Activated T-cell treated with anti-CD3 and anti-CD28 coated beads, Interleukin-2, amount 50 U/mL, for 72 hours (primary cell): ENCODE data around the gene HYOU1. TPM values are rescaled to one million over a fixed set of nuclear protein-coding genes. Genes with fewer than 3 reads are reported as not detected.

ENCODE experiments used
- ATAC-seq, 2 donors: fragments of 150-1000 bp; cut with Tn5 transposase; replicated peaks in 1 of 2; 2 replicates each; pipeline ENCODE4 v1.10.0; 2021; ENCODE audit warnings: moderate library complexity in 2 of 2, mild to moderate bottlenecking in 1 of 2
- DNase-seq, 2 donors: peaks; one replicate each; pipeline ENCODE4 v3.0.0; 2021 to 2022; ENCODE audit warnings: mixed read lengths in 1 of 2
- H3K27ac Mint-ChIP-seq: one replicate; pipeline ENCODE4 v1.8.0; 2022; ENCODE audit warnings: mild to moderate bottlenecking, moderate library complexity, mixed read lengths
- H3K27me3 Mint-ChIP-seq: one replicate; pipeline ENCODE4 v1.8.0; 2022; ENCODE audit warnings: low read depth, mixed read lengths
- H3K36me3 Mint-ChIP-seq, 2 donors: one replicate each; pipeline ENCODE4 v1.8.0; 2022; ENCODE audit warnings: mixed read lengths in 2 of 2, mild to moderate bottlenecking in 1 of 2; ENCODE audit not compliant: insufficient read depth in 2 of 2
- H3K4me1 Mint-ChIP-seq: one replicate; pipeline ENCODE4 v1.8.0; 2022; ENCODE audit warnings: low read depth, mixed read lengths
- H3K4me3 Mint-ChIP-seq, 2 donors: one replicate each; pipeline ENCODE4 v1.8.0; 2022; ENCODE audit warnings: mild to moderate bottlenecking in 2 of 2, mixed read lengths in 2 of 2, moderate library complexity in 2 of 2
- H3K9me3 Mint-ChIP-seq, 2 donors: one replicate each; pipeline ENCODE4 v1.8.0; 2022; ENCODE audit warnings: mixed read lengths in 2 of 2
- total RNA-seq, 2 donors: library from RNA; stranded (reverse); gene quantifications; one replicate each; pipeline ENCODE4 v1.2.3, GENCODE V29; 2022

Gene HYOU1
- total RNA-seq, 2 donors from 2014 or later, result 199 to 232 TPM

DNA sequence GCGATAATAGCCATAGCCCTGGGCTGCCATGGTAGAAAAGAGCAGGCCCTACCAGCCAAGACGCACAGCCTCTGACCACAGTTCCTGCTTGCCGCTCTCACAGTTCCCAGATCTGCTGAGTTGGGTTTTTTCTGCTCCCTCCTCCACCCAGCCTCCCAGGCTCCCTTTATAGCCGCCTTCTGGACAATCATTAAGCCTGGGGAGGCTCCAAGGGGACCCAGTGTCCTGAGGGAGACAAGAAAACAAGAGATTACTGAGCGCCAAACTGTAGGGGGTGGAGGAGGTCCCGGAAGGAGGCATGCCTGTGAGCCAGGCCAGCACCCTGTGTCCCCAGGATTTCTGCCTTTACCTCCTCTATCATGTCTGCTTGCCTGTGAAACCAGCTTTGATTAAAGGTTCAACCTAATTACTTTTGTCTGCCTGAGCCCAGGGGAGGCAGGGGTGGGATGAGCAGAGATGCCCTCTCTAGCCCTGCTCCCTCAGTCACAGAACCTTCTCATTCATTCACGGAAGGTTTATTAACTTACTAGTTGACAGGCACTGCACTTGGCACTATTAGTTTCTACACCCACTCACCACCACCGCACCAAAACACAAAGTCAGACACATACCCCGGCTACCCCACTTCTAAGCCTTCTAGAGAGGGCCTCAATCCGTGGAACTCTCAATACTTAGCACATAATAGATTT lies 27.5 kb downstream of the HYOU1 start:
- Mint-ChIP-seq H3K9me3 (no peaks in the 10 kb centered on the region), H3K27ac (peak overlapping the region; percentile 9), H3K27me3 (no peaks in the 10 kb centered on the region), H3K4me1 (peaks cover 33% of the 10 kb centered on the region), H3K4me3 (peak overlapping the region; percentile 83 to 85), H3K36me3 (peaks cover 3 to 8% of the 10 kb centered on the region in 2 donors)
- ATAC-seq, result peak; percentile 7 to 12
- peak; percentile 29 to 35 for DNase-seq

GRCh38 chr11:119029069-119029339 lies 28.0 kb downstream of the HYOU1 start:
- peak overlapping the region; percentile 9 for H3K27ac Mint-ChIP-seq
- no peak for ATAC-seq
- H3K36me3 Mint-ChIP-seq, result peaks cover 5 to 8% of the 10 kb centered on the region in 2 donors
- peaks cover 38% of the 10 kb centered on the region for H3K4me1 Mint-ChIP-seq
- no peak for DNase-seq
- H3K27me3 Mint-ChIP-seq, result no peaks in the 10 kb centered on the region
- H3K9me3 Mint-ChIP-seq, result no peaks in the 10 kb centered on the region
- peak overlapping the region; percentile 83 to 85 for H3K4me3 Mint-ChIP-seq

- peaks cover 6 to 10% of the 10 kb centered on the region in 2 donors for H3K36me3 Mint-ChIP-seq
- H3K4me1 Mint-ChIP-seq, result peaks cover 43% of the 10 kb centered on the region
- H3K4me3 Mint-ChIP-seq, result peak overlapping the region; percentile 83 to 85
These were observed 28.5 kb downstream of the HYOU1 start for GRCh38 chr11:119028346-119029068.

GRCh38 chr11:119027561-119028345 lies 29.3 kb downstream of the HYOU1 start:
- Mint-ChIP-seq H3K27me3 (no peaks in the 10 kb centered on the region), H3K4me3 (no peak overlapping the region), H3K9me3 (no peaks in the 10 kb centered on the region), H3K4me1 (peaks cover 50% of the 10 kb centered on the region), H3K27ac (no peak overlapping the region), H3K36me3 (peaks cover 7 to 12% of the 10 kb centered on the region in 2 donors)
- DNase-seq, result no peak
- ATAC-seq, result no peak

More at GRCh38 chr11:119028346-119029068, 28.5 kb downstream of the HYOU1 start:
- H3K9me3 Mint-ChIP-seq, result no peaks in the 10 kb centered on the region
- peak overlapping the region; percentile 9 for H3K27ac Mint-ChIP-seq
- DNase-seq (no peak), ATAC-seq (no peak)
- no peaks in the 10 kb centered on the region for H3K27me3 Mint-ChIP-seq

- Mint-ChIP-seq H3K36me3 (peaks cover 7 to 16% of the 10 kb centered on the region in 2 donors), H3K4me3 (no peak overlapping the region), H3K4me1 (peaks cover 50% of the 10 kb centered on the region), H3K27ac (no peak overlapping the region), H3K27me3 (no peaks in the 10 kb centered on the region), H3K9me3 (no peaks in the 10 kb centered on the region)
- ATAC-seq, result no peak
- DNase-seq, result no peak
These were observed 30.0 kb downstream of the HYOU1 start for GRCh38 chr11:119026970-119027369.

DNA sequence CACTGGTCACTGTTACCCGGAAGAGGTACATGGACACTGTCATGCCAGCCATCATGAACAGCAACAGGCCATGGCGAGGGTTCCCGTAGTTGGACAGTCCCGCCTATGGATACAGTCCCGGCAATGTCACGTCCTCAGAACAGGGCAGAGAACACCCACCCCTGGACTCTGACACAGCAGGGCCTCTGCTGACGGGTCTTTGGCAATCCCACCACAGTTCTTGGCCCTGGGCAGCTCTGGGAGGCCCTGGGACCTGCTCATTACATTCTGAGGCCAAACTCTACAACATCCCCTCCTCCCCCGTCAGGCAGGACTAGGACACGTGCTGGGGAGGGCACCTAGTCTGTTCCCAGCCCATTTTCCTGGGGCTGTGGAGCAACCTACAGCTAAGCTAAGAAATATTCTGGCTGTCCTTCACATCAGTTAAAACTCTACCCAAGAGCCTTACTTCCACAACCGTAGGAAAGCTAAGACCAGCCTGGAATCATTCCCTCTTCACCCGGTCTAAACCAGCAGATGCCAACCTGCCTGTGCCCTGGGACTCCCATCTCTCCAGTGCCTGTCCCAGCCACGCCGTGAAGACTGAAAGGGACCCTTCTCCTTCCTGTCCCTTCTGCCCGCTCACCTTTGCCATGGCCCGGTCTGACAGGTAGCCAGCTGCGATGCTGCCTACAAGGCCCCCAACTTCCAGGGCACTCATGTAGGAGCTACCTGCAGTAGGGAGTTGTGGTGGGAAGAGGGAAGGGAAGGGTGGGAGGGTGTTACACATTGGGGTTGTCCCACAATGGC lies 30.8 kb downstream of the HYOU1 start:
- no peaks in the 10 kb centered on the region for H3K27me3 Mint-ChIP-seq
- H3K27ac Mint-ChIP-seq, result no peak overlapping the region
- ATAC-seq (no peak), DNase-seq (no peak)
- no peak overlapping the region for H3K4me3 Mint-ChIP-seq
- no peaks in the 10 kb centered on the region for H3K9me3 Mint-ChIP-seq
- peaks cover 7 to 20% of the 10 kb centered on the region in 2 donors for H3K36me3 Mint-ChIP-seq
- H3K4me1 Mint-ChIP-seq, result peaks cover 53% of the 10 kb centered on the region

GRCh38 chr11:119025541-119025940 lies 31.5 kb downstream of the HYOU1 start:
- ATAC-seq (no peak), DNase-seq (no peak)
- peaks cover 57% of the 10 kb centered on the region for H3K4me1 Mint-ChIP-seq
- peak overlapping the region; percentile 49 for H3K27ac Mint-ChIP-seq
- peaks cover 7 to 20% of the 10 kb centered on the region in 2 donors for H3K36me3 Mint-ChIP-seq
- no peaks in the 10 kb centered on the region for H3K27me3 Mint-ChIP-seq
- H3K4me3 Mint-ChIP-seq, result no peak overlapping the region
- no peaks in the 10 kb centered on the region for H3K9me3 Mint-ChIP-seq

DNA sequence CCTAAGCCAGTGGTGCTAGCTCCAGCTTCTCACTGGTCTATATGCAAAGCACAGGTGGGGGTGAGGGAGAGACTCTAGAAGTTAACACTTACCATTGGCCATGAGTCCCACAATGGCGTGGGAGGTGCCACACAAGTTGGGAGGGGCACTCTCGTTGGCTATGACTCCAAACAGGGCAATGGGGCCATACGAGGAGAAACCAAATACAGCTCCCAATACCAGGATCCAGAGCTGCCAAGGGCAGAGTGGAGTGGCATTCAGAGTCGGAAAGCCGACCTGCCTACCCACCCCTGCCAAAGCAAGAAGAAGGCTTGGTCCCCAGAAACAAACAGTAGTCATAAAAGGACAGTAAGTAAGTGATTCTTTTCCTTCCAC lies 31.9 kb downstream of the HYOU1 start:
- no peak overlapping the region for H3K4me3 Mint-ChIP-seq
- ATAC-seq (no peak), DNase-seq (no peak)
- H3K27ac Mint-ChIP-seq, result peak overlapping the region; percentile 49
- H3K36me3 Mint-ChIP-seq, result peaks cover 7 to 20% of the 10 kb centered on the region in 2 donors
- no peaks in the 10 kb centered on the region for H3K27me3 Mint-ChIP-seq
- H3K9me3 Mint-ChIP-seq, result no peaks in the 10 kb centered on the region
- peaks cover 61% of the 10 kb centered on the region for H3K4me1 Mint-ChIP-seq

DNA sequence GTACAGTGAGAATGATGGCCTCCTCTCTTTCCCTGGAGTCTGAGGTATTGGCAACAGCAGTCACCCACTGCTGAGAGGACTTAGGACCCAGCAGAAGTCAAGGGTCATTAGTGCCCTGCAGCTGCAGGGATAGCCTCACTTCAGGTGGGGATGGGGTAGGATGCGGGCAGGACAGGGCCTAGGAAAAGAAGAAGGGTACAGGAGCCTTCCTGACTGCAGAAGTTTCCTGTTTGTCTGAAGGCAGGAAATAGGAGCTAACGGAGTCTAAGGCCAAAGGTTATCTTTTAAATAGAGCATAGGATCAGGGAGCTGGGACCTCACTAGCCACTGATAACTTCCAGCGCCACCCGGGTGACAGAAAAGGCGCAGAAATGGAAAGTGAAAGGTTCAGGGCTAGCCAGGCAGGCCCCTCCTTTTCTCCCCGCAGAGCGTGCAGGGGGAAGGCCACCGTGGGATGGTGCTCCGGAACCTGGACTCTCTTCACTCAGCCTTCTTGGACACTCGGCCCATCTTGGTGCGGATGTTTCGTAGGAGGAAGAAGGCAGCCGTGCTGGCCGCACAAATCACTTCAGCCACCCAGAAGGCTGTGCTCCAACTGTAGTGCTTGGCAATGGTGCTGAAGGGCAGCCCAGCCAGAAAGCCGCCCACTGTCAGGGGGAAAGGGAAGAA lies 32.4 kb downstream of the HYOU1 start:
- Mint-ChIP-seq H3K36me3 (peaks cover 9 to 22% of the 10 kb centered on the region in 2 donors), H3K4me3 (no peak overlapping the region), H3K4me1 (peaks cover 61% of the 10 kb centered on the region)

DNA sequence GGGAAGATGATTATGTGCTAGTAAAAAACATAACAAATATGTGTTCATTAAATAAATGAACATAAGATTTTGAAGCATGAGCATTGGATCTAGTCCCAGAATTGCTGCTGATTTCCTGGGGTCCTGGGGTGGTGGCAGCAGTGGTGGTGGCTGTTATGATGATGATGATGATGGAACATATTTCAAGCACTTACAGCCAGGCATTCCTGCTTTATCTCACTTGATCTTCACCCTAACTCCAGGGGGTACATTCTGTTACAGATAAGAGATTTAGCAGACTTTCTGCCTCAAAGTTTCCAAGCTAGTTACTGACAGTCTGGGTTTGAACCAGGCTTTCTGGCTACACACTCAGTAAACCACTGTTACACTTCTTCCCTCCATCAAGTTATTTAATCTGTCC lies 33.3 kb downstream of the HYOU1 start:
- H3K9me3 Mint-ChIP-seq, result no peaks in the 10 kb centered on the region
- H3K27ac Mint-ChIP-seq, result peak overlapping the region; percentile 91
- ATAC-seq (no peak), DNase-seq (no peak)
- peak overlapping the region in 1 of 2 donors; percentile 47 for H3K4me3 Mint-ChIP-seq
- H3K27me3 Mint-ChIP-seq, result no peaks in the 10 kb centered on the region
- peaks cover 9 to 22% of the 10 kb centered on the region in 2 donors for H3K36me3 Mint-ChIP-seq
- H3K4me1 Mint-ChIP-seq, result peaks cover 57% of the 10 kb centered on the region

More for the DNA sequence above, 32.4 kb downstream of the HYOU1 start:
- DNase-seq (no peak), ATAC-seq (no peak)
- H3K27me3 Mint-ChIP-seq, result no peaks in the 10 kb centered on the region
- peak overlapping the region; percentile 73 for H3K27ac Mint-ChIP-seq
- H3K9me3 Mint-ChIP-seq, result no peaks in the 10 kb centered on the region

- peak overlapping the region; percentile 86 for H3K27ac Mint-ChIP-seq
- H3K4me3 Mint-ChIP-seq, result peak overlapping the region; percentile 64 to 96
- H3K4me1 Mint-ChIP-seq, result peaks cover 60% of the 10 kb centered on the region
- no peaks in the 10 kb centered on the region for H3K9me3 Mint-ChIP-seq
- ATAC-seq, result no peak
- H3K36me3 Mint-ChIP-seq, result peaks cover 17 to 33% of the 10 kb centered on the region in 2 donors
- no peaks in the 10 kb centered on the region for H3K27me3 Mint-ChIP-seq
- no peak for DNase-seq
These were observed 35.4 kb downstream of the HYOU1 start for GRCh38 chr11:119021631-119022030.

- peaks cover 21 to 34% of the 10 kb centered on the region in 2 donors for H3K36me3 Mint-ChIP-seq
- ATAC-seq (no peak), DNase-seq (no peak)
- H3K4me1 Mint-ChIP-seq, result peaks cover 69% of the 10 kb centered on the region
- H3K27ac Mint-ChIP-seq, result peak overlapping the region; percentile 99
- peak overlapping the region; percentile 96 to 98 for H3K4me3 Mint-ChIP-seq
- H3K9me3 Mint-ChIP-seq, result no peaks in the 10 kb centered on the region
- no peaks in the 10 kb centered on the region for H3K27me3 Mint-ChIP-seq
These were observed 37.0 kb downstream of the HYOU1 start for GRCh38 chr11:119019996-119020395.
